ENCODE data around the gene CHTF18.

The CHTF18 gene

DNA sequence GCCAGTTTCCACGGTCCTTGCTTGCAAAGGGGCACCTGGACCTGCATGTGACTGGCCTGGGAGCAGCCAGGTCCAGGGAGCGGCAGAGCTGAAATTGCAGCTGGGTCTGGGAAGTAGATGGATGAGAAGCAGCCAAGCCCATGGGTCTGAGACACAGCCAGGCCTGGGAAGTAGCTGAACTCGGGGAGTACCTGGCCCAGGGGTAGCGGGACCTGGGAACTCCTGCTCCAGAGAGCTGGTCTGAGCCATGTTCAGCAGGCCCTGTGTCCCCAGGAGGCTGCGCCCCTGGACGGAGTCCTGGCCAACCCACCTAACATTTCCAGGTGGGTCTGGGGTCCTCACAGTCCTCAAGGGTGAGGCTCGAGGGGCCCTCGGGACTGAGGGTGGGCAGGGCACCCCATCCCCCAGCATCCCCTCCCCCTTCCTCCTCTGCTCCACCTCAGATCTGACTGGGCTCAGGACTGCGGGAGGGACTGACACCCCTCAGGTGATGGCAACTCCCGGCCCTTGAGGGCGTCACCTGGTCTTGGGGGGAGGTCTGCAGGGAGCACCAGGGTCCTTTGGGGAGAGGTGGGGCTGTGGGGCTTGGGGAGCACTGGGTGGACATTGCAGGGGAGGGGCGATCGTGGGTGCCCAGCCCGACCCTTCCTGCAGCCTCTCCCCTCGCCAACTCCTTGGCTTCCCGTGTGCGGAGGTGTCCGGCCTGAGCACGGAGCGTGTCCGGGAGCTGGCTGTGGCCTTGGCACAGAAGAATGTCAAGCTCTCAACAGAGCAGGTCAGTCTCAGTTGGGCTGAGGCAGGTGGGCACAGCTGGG, 24.8 kb upstream of the CHTF18 start:
- Mint-ChIP-seq H3K27ac (ENCODE audit: low read depth) (no peak overlapping the region), H3K4me3 (no peak overlapping the region), H3K27me3 (no peaks in the 10 kb centered on the region), H3K36me3 (ENCODE audit: insufficient read depth) (peaks cover 2% of the 10 kb centered on the region), H3K4me1 (no peaks in the 10 kb centered on the region), H3K9me3 (no peaks in the 10 kb centered on the region)
- ATAC-seq (replicated peaks; ENCODE audit: extremely low read depth, poor library complexity, severe bottlenecking) = no peak
- DNase-seq (ENCODE audit: low spot score in 2 of 2) = no peak

- H3K36me3 Mint-ChIP-seq (ENCODE audit: insufficient read depth) = peaks cover 2% of the 10 kb centered on the region
- no peaks in the 10 kb centered on the region for H3K27me3 Mint-ChIP-seq
- H3K9me3 Mint-ChIP-seq = no peaks in the 10 kb centered on the region
- H3K4me3 Mint-ChIP-seq = no peak overlapping the region
- H3K4me1 Mint-ChIP-seq = no peaks in the 10 kb centered on the region
- no peak overlapping the region for H3K27ac Mint-ChIP-seq (ENCODE audit: low read depth)
- DNase-seq (ENCODE audit: low spot score in 2 of 2) (no peak), ATAC-seq (replicated peaks; ENCODE audit: extremely low read depth, poor library complexity, severe bottlenecking) (no peak)
Observed at GRCh38 chr16:764184-764750, 24.2 kb upstream of the CHTF18 start.

DNA sequence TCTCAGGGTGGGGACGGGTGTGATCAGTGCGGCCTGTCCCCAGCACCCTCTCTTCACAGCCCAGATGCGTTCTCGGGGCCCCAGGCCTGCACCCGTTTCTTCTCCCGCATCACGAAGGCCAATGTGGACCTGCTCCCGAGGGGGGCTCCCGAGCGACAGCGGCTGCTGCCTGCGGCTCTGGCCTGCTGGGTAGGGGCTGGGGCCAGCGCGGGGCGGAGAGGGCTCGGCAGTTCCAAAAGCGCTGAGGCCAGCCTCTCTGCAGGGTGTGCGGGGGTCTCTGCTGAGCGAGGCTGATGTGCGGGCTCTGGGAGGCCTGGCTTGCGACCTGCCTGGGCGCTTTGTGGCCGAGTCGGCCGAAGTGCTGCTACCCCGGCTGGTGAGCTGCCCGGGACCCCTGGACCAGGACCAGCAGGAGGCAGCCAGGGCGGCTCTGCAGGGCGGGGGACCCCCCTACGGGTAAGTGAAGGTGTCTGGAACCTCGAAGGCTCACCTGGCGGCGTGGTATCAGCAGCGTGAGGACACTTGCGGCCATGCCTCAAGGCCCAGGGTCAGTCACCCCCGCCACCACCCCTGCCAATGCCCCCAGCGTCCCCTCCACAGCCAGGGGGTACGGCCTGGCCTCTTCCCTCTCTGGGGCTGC, 23.5 kb upstream of the CHTF18 start:
- Mint-ChIP-seq H3K36me3 (ENCODE audit: insufficient read depth) (peaks cover 2% of the 10 kb centered on the region), H3K27ac (ENCODE audit: low read depth) (no peak overlapping the region), H3K9me3 (no peaks in the 10 kb centered on the region), H3K27me3 (no peaks in the 10 kb centered on the region), H3K4me3 (no peak overlapping the region), H3K4me1 (no peaks in the 10 kb centered on the region)
- no peak for ATAC-seq (replicated peaks; ENCODE audit: extremely low read depth, poor library complexity, severe bottlenecking)
- DNase-seq (ENCODE audit: low spot score in 2 of 2) = no peak

- H3K9me3 Mint-ChIP-seq = no peaks in the 10 kb centered on the region
- DNase-seq (ENCODE audit: low spot score in 2 of 2) = no peak
- no peak overlapping the region for H3K27ac Mint-ChIP-seq (ENCODE audit: low read depth)
- no peak for ATAC-seq (replicated peaks; ENCODE audit: extremely low read depth, poor library complexity, severe bottlenecking)
- no peaks in the 10 kb centered on the region for H3K27me3 Mint-ChIP-seq
- H3K4me1 Mint-ChIP-seq = no peaks in the 10 kb centered on the region
- H3K4me3 Mint-ChIP-seq = no peak overlapping the region
- H3K36me3 Mint-ChIP-seq (ENCODE audit: insufficient read depth) = peaks cover 2% of the 10 kb centered on the region
Observed at GRCh38 chr16:765488-765865, 22.9 kb upstream of the CHTF18 start.

- no peak overlapping the region for H3K4me3 Mint-ChIP-seq
- H3K36me3 Mint-ChIP-seq (ENCODE audit: insufficient read depth) = peaks cover 2% of the 10 kb centered on the region
Observed at GRCh38 chr16:766008-766819, 22.2 kb upstream of the CHTF18 start.

GRCh38 chr16:766820-767640, 21.4 kb upstream of the CHTF18 start:
- ATAC-seq (replicated peaks; ENCODE audit: extremely low read depth, poor library complexity, severe bottlenecking) = no peak
- Mint-ChIP-seq H3K9me3 (no peaks in the 10 kb centered on the region), H3K27me3 (no peaks in the 10 kb centered on the region), H3K4me1 (no peaks in the 10 kb centered on the region), H3K4me3 (no peak overlapping the region), H3K27ac (ENCODE audit: low read depth) (no peak overlapping the region), H3K36me3 (ENCODE audit: insufficient read depth) (peaks cover 2% of the 10 kb centered on the region)
- DNase-seq (ENCODE audit: low spot score in 2 of 2) = no peak

More at GRCh38 chr16:766008-766819, 22.2 kb upstream of the CHTF18 start:
- Mint-ChIP-seq H3K27ac (ENCODE audit: low read depth) (no peak overlapping the region), H3K27me3 (no peaks in the 10 kb centered on the region), H3K4me1 (no peaks in the 10 kb centered on the region), H3K9me3 (no peaks in the 10 kb centered on the region)
- DNase-seq (ENCODE audit: low spot score in 2 of 2) = no peak
- no peak for ATAC-seq (replicated peaks; ENCODE audit: extremely low read depth, poor library complexity, severe bottlenecking)

GRCh38 chr16:767743-768235, 20.6 kb upstream of the CHTF18 start:
- ATAC-seq (replicated peaks; ENCODE audit: extremely low read depth, poor library complexity, severe bottlenecking) (no peak), DNase-seq (ENCODE audit: low spot score in 2 of 2) (no peak)
- Mint-ChIP-seq H3K4me3 (no peak overlapping the region), H3K27ac (ENCODE audit: low read depth) (no peak overlapping the region), H3K27me3 (no peaks in the 10 kb centered on the region), H3K9me3 (no peaks in the 10 kb centered on the region), H3K36me3 (ENCODE audit: insufficient read depth) (peaks cover 2% of the 10 kb centered on the region), H3K4me1 (no peaks in the 10 kb centered on the region)

GRCh38 chr16:768428-768827, 20.0 kb upstream of the CHTF18 start:
- peaks cover 2% of the 10 kb centered on the region for H3K36me3 Mint-ChIP-seq (ENCODE audit: insufficient read depth)
- H3K9me3 Mint-ChIP-seq = no peaks in the 10 kb centered on the region
- ATAC-seq (replicated peaks; ENCODE audit: extremely low read depth, poor library complexity, severe bottlenecking) (no peak), DNase-seq (ENCODE audit: low spot score in 2 of 2) (no peak)
- H3K27me3 Mint-ChIP-seq = no peaks in the 10 kb centered on the region
- no peak overlapping the region for H3K27ac Mint-ChIP-seq (ENCODE audit: low read depth)
- no peaks in the 10 kb centered on the region for H3K4me1 Mint-ChIP-seq
- H3K4me3 Mint-ChIP-seq = no peak overlapping the region

DNA sequence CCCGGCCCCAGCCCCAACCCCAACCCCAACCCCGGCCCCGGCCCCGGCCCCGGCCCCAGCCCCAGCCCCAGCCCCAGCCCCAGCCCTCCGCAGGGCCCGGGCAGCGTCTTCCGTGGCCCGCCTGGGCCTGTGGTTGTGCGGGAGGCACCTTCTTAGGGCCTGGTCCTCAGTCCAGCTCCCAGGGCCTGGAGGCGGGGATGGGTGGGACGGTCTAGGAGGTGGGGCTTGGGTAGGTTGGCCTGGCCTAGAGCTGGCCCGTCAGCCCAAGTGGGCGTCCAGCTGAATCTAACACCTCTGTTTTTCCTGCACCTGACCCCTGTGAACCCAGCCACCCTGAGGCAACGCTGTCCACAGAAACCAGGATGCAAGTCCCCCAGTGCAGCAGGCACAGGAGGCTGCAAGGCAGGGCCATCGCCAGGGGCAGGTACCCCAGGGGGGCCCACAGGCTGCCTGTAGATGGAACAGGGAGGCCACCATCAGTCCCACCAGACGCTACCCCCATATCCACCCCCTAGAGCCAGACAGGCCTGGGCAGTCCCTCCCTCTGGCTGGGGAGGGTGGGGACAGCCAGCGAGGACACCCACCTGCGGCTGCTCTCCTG, 19.1 kb upstream of the CHTF18 start:
- DNase-seq (ENCODE audit: low spot score in 2 of 2) = no peak
- no peaks in the 10 kb centered on the region for H3K9me3 Mint-ChIP-seq
- no peaks in the 10 kb centered on the region for H3K36me3 Mint-ChIP-seq (ENCODE audit: insufficient read depth)
- H3K4me3 Mint-ChIP-seq = no peak overlapping the region
- no peak overlapping the region for H3K27ac Mint-ChIP-seq (ENCODE audit: low read depth)
- H3K4me1 Mint-ChIP-seq = no peaks in the 10 kb centered on the region
- H3K27me3 Mint-ChIP-seq = no peaks in the 10 kb centered on the region
- no peak for ATAC-seq (replicated peaks; ENCODE audit: extremely low read depth, poor library complexity, severe bottlenecking)

DNA sequence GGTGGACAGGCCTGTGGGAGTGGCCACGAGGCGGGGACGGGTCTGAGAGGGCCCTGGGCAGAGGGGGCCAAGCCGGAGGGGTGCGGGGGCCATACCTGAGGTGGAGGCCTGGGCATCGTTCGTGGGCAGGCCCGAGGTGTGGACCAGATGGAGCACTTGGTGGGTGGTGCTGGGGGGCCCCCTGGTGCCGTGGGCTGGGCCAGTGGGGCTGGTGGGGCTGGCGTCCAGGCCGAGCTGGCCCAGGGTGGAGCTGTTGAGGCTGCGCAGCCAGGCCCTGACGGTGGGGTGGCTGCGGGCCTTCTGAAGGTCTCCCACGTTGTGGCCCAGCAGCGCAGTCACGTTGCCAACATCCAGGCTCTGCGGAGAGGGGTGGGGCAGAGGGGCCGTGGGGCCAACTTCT, 18.5 kb upstream of the CHTF18 start:
- H3K4me3 Mint-ChIP-seq = no peak overlapping the region
- no peaks in the 10 kb centered on the region for H3K4me1 Mint-ChIP-seq
- H3K9me3 Mint-ChIP-seq = no peaks in the 10 kb centered on the region
- ATAC-seq (replicated peaks; ENCODE audit: extremely low read depth, poor library complexity, severe bottlenecking) (no peak), DNase-seq (ENCODE audit: low spot score in 2 of 2) (no peak)
- no peak overlapping the region for H3K27ac Mint-ChIP-seq (ENCODE audit: low read depth)
- no peaks in the 10 kb centered on the region for H3K27me3 Mint-ChIP-seq
- H3K36me3 Mint-ChIP-seq (ENCODE audit: insufficient read depth) = no peaks in the 10 kb centered on the region

DNA sequence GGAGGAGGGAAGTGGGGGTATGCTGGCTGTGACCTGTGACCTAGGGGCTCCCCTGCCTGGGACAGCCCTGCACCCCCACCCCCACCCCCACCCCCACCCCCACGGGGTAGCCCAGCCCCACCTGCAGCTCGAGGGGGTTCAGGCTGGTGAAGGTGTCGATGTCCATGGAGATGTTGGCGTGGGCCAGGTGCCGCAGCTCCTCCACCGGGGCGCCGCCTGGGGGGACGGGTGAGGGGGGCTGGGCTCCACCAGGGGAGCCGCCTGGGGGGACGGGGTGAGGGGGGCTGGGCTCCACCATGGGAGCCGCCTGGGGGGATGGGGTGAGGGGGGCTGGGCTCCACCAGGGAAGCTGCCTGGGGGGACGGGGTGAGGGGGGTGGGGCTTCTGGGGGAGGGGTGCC, 18.0 kb upstream of the CHTF18 start:
- H3K4me3 Mint-ChIP-seq = no peak overlapping the region
- H3K9me3 Mint-ChIP-seq = no peaks in the 10 kb centered on the region
- H3K4me1 Mint-ChIP-seq = no peaks in the 10 kb centered on the region
- no peak overlapping the region for H3K27ac Mint-ChIP-seq (ENCODE audit: low read depth)
- H3K36me3 Mint-ChIP-seq (ENCODE audit: insufficient read depth) = no peaks in the 10 kb centered on the region
- ATAC-seq (replicated peaks; ENCODE audit: extremely low read depth, poor library complexity, severe bottlenecking) (no peak), DNase-seq (ENCODE audit: low spot score in 2 of 2) (no peak)
- H3K27me3 Mint-ChIP-seq = no peaks in the 10 kb centered on the region
